Naive thymus-derived CD4-positive, alpha-beta T cell (primary cell): ENCODE measurements around the gene FAM3C. TPM values are rescaled to one million over a fixed set of nuclear protein-coding genes. Genes with fewer than 3 reads are reported as not detected.

Source experiments
- ATAC-seq: fragments of 150-1000 bp; cut with Tn5 transposase; 2 replicates; pipeline ENCODE4 v1.10.0; 2021; ENCODE audit warnings: mild to moderate bottlenecking, moderate library complexity
- CTCF ChIA-PET: fragments of 350-600 bp; sonication (Branson Sonifier 250); formaldehyde crosslinking; loops from one replicate; lab custom pipeline; 2021; ENCODE audit warnings: antibody characterized with exemption; lab: Charles Lee
- POLR2A ChIA-PET: fragments of 350-600 bp; sonication (Branson Sonifier 250); formaldehyde crosslinking; loops from one replicate; lab custom pipeline; 2021; ENCODE audit warnings: antibody characterized with exemption, inconsistent platforms; lab: Charles Lee
- DNase-seq, 9 donors: peaks; one replicate each; pipeline versions ENCODE4 v3.0.0 to v3.0.0-alpha.2; 2020 to 2022; ENCODE audit warnings: mixed read lengths in 1 of 9
- H3K27ac ChIP-seq: one replicate; pipeline ENCODE4 v1.7.0; 2013; ENCODE audit warnings: mild to moderate bottlenecking, low read depth, low read length, moderate library complexity
- H3K27me3 ChIP-seq, 2 donors: one replicate each; pipeline ENCODE4 v1.7.0; 2013; ENCODE audit warnings: low read length in 2 of 2, mild to moderate bottlenecking in 2 of 2, moderate library complexity in 2 of 2; ENCODE audit not compliant: control insufficient read depth in 2 of 2, insufficient read depth in 2 of 2
- H3K36me3 ChIP-seq, 3 experiments: 1 replicate in 2 of 3; 2 replicates in 1 of 3; pipeline ENCODE4 v1.7.0; 2013; ENCODE audit warnings: low read length in 3 of 3, mild to moderate bottlenecking in 3 of 3, moderate library complexity in 1 of 3; ENCODE audit not compliant: insufficient read depth in 3 of 3, control insufficient read depth in 2 of 3
- H3K4me1 ChIP-seq, 2 donors: one replicate each; pipeline ENCODE4 v1.7.0; 2013; ENCODE audit warnings: low read length in 2 of 2, mild to moderate bottlenecking in 2 of 2, moderate library complexity in 1 of 2; ENCODE audit not compliant: control insufficient read depth in 2 of 2, insufficient read depth in 2 of 2
- H3K4me3 ChIP-seq: 2 replicates; pipeline ENCODE4 v1.7.0; 2013; ENCODE audit warnings: mild to moderate bottlenecking, low read length
- H3K9me3 ChIP-seq, 3 experiments: 1 replicate in 2 of 3; 2 replicates in 1 of 3; pipeline ENCODE4 v1.7.0; 2013; ENCODE audit warnings: low read length in 3 of 3; ENCODE audit not compliant: control insufficient read depth in 2 of 3
- H3K27ac Mint-ChIP-seq, 9 donors: one replicate each; pipeline ENCODE4 v1.8.0; 2020 to 2022; ENCODE audit warnings: mixed read lengths in 9 of 9, mild to moderate bottlenecking in 8 of 9, moderate library complexity in 5 of 9, inconsistent platforms in 2 of 9
- H3K27me3 Mint-ChIP-seq, 5 donors: one replicate each; pipeline ENCODE4 v1.8.0; 2021 to 2022; ENCODE audit warnings: mixed read lengths in 5 of 5, mild to moderate bottlenecking in 1 of 5
- H3K36me3 Mint-ChIP-seq, 5 donors: one replicate each; pipeline ENCODE4 v1.8.0; 2020 to 2022; ENCODE audit warnings: mixed read lengths in 5 of 5, mild to moderate bottlenecking in 3 of 5, inconsistent platforms in 1 of 5
- H3K4me1 Mint-ChIP-seq, 7 donors: one replicate each; pipeline ENCODE4 v1.8.0; 2020 to 2022; ENCODE audit warnings: mixed read lengths in 7 of 7, mild to moderate bottlenecking in 3 of 7, inconsistent platforms in 1 of 7
- H3K4me3 Mint-ChIP-seq, 10 donors: one replicate each; pipeline ENCODE4 v1.8.0; 2020 to 2022; ENCODE audit warnings: mild to moderate bottlenecking in 10 of 10, mixed read lengths in 10 of 10, moderate library complexity in 6 of 10, inconsistent platforms in 2 of 10
- H3K9me3 Mint-ChIP-seq, 11 donors: one replicate each; pipeline ENCODE4 v1.8.0; 2020 to 2022; ENCODE audit warnings: mixed read lengths in 11 of 11, mild to moderate bottlenecking in 4 of 11, inconsistent platforms in 1 of 11, moderate library complexity in 1 of 11
- intact Hi-C, 2 donors: fragments of 100-400 bp; cut with micrococcal nuclease; formaldehyde crosslinking; loops; one replicate each; pipeline ENCODE4 v1.15.1; 2023
- polyA plus RNA-seq, 2 donors: library from polyadenylated mRNA; unstranded; fragments of 300-500 nt; fragmentation: Illumina TruSeq; gene quantifications; one replicate each; pipeline ENCODE4 v1.2.3, GENCODE V29; 2021
- total RNA-seq, 6 experiments: library from RNA in 5 of 6; stranded (reverse) in 5 of 6; gene quantifications; 1 replicate in 5 of 6; 2 replicates in 1 of 6; pipeline ENCODE4 v1.2.3 and lab custom pipeline; 2021 to 2026

Gene FAM3C
- total and polyA plus RNA-seq, 7 experiments from 2014 or later: 9.6 to 28.4 (median 12.4) TPM

GRCh38 chr7:121371883-121372282, 24.2 kb downstream of the FAM3C start:
- peaks cover 0 to 11% of the 10 kb centered on the region in 2 donors for H3K4me1 ChIP-seq
- no peaks in the 10 kb centered on the region for H3K27me3 Mint-ChIP-seq
- peak overlapping the region in 1 of 10 donors; percentile 22 for H3K4me3 Mint-ChIP-seq
- ATAC-seq (no peak), DNase-seq (no peak)
- peaks cover 10 to 31% (median 17%) of the 10 kb centered on the region in 5 donors for H3K36me3 Mint-ChIP-seq
- CTCF ChIA-PET: interaction anchor here (0.6 to 1.6 kb wide), 4 partner anchors 10 to 176 kb away, joined by 3 to 6 read pairs (median 4); partner anchors contain the start of gene FAM3C
- H3K36me3 ChIP-seq: peaks cover 0 to 12% (median 0%) of the 10 kb centered on the region in 3 experiments
- no peaks in the 10 kb centered on the region for H3K9me3 Mint-ChIP-seq
- peaks cover 4 to 49% (median 11%) of the 10 kb centered on the region in 7 donors for H3K4me1 Mint-ChIP-seq
- no peaks in the 10 kb centered on the region for H3K9me3 ChIP-seq
- no peak overlapping the region for H3K27ac ChIP-seq
- intact Hi-C loops: no loop called here
- no peak overlapping the region for H3K4me3 ChIP-seq
- POLR2A ChIA-PET: no interaction called here
- no peaks in the 10 kb centered on the region for H3K27me3 ChIP-seq
- peak overlapping the region in 8 of 9 donors; percentile 4 to 80 (median 52) for H3K27ac Mint-ChIP-seq

GRCh38 chr7:121371367-121371766, 24.7 kb downstream of the FAM3C start:
- no peak overlapping the region for H3K4me3 ChIP-seq
- H3K4me3 Mint-ChIP-seq: peak overlapping the region in 1 of 10 donors; percentile 47
- DNase-seq (no peak), ATAC-seq (no peak)
- intact Hi-C loops: no loop called here
- peak overlapping the region in 8 of 9 donors; percentile 7 to 80 (median 43) for H3K27ac Mint-ChIP-seq
- peaks cover 0 to 11% of the 10 kb centered on the region in 2 donors for H3K4me1 ChIP-seq
- no peaks in the 10 kb centered on the region for H3K9me3 ChIP-seq
- H3K27me3 ChIP-seq: no peaks in the 10 kb centered on the region
- no peaks in the 10 kb centered on the region for H3K9me3 Mint-ChIP-seq
- peaks cover 10 to 31% (median 17%) of the 10 kb centered on the region in 5 donors for H3K36me3 Mint-ChIP-seq
- ChIA-PET POLR2A (interaction anchor here (0.7 kb wide), 1 partner anchor 25 kb away, joined by 3 read pairs; the partner anchor contains the start of gene FAM3C), CTCF (interaction anchor here (0.6 to 1.6 kb wide), 3 partner anchors 10 to 176 kb away, joined by 3 to 6 read pairs (median 4); no protein-coding TSS in a partner anchor)
- H3K36me3 ChIP-seq: peaks cover 0 to 8% (median 0%) of the 10 kb centered on the region in 3 experiments
- no peak overlapping the region for H3K27ac ChIP-seq
- H3K4me1 Mint-ChIP-seq: peaks cover 4 to 53% (median 11%) of the 10 kb centered on the region in 7 donors
- no peaks in the 10 kb centered on the region for H3K27me3 Mint-ChIP-seq

- Mint-ChIP-seq H3K27ac (peak overlapping the region in 8 of 9 donors; percentile 2 to 84 (median 78)), H3K4me3 (peak overlapping the region in 1 of 10 donors; percentile 67), H3K36me3 (peaks cover 5 to 20% (median 6%) of the 10 kb centered on the region in 5 donors), H3K4me1 (peaks cover 0 to 49% (median 11%) of the 10 kb centered on the region in 7 donors), H3K9me3 (no peaks in the 10 kb centered on the region), H3K27me3 (no peaks in the 10 kb centered on the region)
- DNase-seq: no peak
- Histone ChIP-seq H3K9me3 (no peaks in the 10 kb centered on the region), H3K4me1 (peaks cover 0 to 11% of the 10 kb centered on the region in 2 donors), H3K27me3 (no peaks in the 10 kb centered on the region), H3K4me3 (no peak overlapping the region), H3K36me3 (no peaks in the 10 kb centered on the region), H3K27ac (no peak overlapping the region)
- ATAC-seq: no peak
- intact Hi-C loops: loop anchor here (1.0 to 10.0 kb wide), 4 partner anchors 15 to 415 kb away; partner anchors contain the start of genes CPED1 (in 2 of the 2) and ING3 (in 1 of the 2)
- ChIA-PET POLR2A (no interaction called here), CTCF (interaction anchor here (0.7 to 4.7 kb wide), 5 partner anchors 16 to 179 kb away, joined by 3 to 76 read pairs (median 4); no protein-coding TSS in a partner anchor)
Observed at GRCh38 chr7:121369462-121369861, 26.6 kb downstream of the FAM3C start.

GRCh38 chr7:121366852-121367431, 29.2 kb downstream of the FAM3C start:
- Mint-ChIP-seq H3K9me3 (no peaks in the 10 kb centered on the region), H3K27me3 (no peaks in the 10 kb centered on the region), H3K27ac (peak overlapping the region in 3 of 9 donors; percentile 45 to 69 (median 47)), H3K4me1 (peaks cover 0 to 39% (median 4%) of the 10 kb centered on the region in 7 donors), H3K4me3 (no peak overlapping the region), H3K36me3 (peaks cover 5 to 20% (median 14%) of the 10 kb centered on the region in 5 donors)
- Histone ChIP-seq H3K4me3 (no peak overlapping the region), H3K27ac (no peak overlapping the region), H3K27me3 (no peaks in the 10 kb centered on the region), H3K4me1 (no peaks in the 10 kb centered on the region), H3K36me3 (peaks cover 0 to 8% (median 0%) of the 10 kb centered on the region in 3 experiments), H3K9me3 (no peaks in the 10 kb centered on the region)
- ChIA-PET CTCF (interaction anchor here (0.6 to 4.7 kb wide), 24 partner anchors 9 to 626 kb away, joined by 3 to 76 read pairs (median 4); partner anchors contain the start of gene FAM3C), POLR2A (interaction anchor here (0.6 to 1.2 kb wide), 3 partner anchors 11 to 193 kb away, joined by 3 read pairs; no protein-coding TSS in a partner anchor)
- ATAC-seq (peak; percentile 67), DNase-seq (peak in 6 of 9 donors; percentile 26 to 61 (median 57))
- intact Hi-C loops: loop anchor here (1.0 to 10.0 kb wide), 7 partner anchors 29 to 412 kb away; partner anchors contain the start of genes CPED1 (in 2 of the 2), FAM3C (in 1 of the 2) and ING3 (in 1 of the 2)

- peaks cover 8 to 47% (median 18%) of the 10 kb centered on the region in 5 donors for H3K36me3 Mint-ChIP-seq
- no peaks in the 10 kb centered on the region for H3K27me3 Mint-ChIP-seq
- POLR2A ChIA-PET: no interaction called here
- H3K4me3 Mint-ChIP-seq: no peak overlapping the region
- CTCF ChIA-PET: interaction anchor here (2.0 kb wide), 1 partner anchor 187 kb away, joined by 5 read pairs; no protein-coding TSS in a partner anchor
- H3K27ac Mint-ChIP-seq: peak overlapping the region in 1 of 9 donors; percentile 12
- Histone ChIP-seq H3K27me3 (no peaks in the 10 kb centered on the region), H3K4me3 (no peak overlapping the region), H3K36me3 (peaks cover 0 to 26% (median 13%) of the 10 kb centered on the region in 3 experiments), H3K27ac (no peak overlapping the region), H3K9me3 (no peaks in the 10 kb centered on the region), H3K4me1 (no peaks in the 10 kb centered on the region)
- DNase-seq: no peak
- intact Hi-C loops: loop anchor here (10.0 kb wide), 2 partner anchors 376 to 406 kb away; partner anchors contain the start of genes CPED1 (in 2 of the 2) and ING3 (in 1 of the 2)
- H3K4me1 Mint-ChIP-seq: peaks cover 0 to 5% (median 0%) of the 10 kb centered on the region in 7 donors
- peak; percentile 32 for ATAC-seq
- H3K9me3 Mint-ChIP-seq: no peaks in the 10 kb centered on the region
Observed at GRCh38 chr7:121360564-121360963, 35.5 kb downstream of the FAM3C start.

GRCh38 chr7:121355574-121355973, 40.5 kb downstream of the FAM3C start:
- no peaks in the 10 kb centered on the region for H3K27me3 Mint-ChIP-seq
- no peak overlapping the region for H3K27ac Mint-ChIP-seq
- H3K27me3 ChIP-seq: no peaks in the 10 kb centered on the region
- no peaks in the 10 kb centered on the region for H3K9me3 ChIP-seq
- H3K4me1 ChIP-seq: no peaks in the 10 kb centered on the region
- no peak overlapping the region for H3K4me3 Mint-ChIP-seq
- intact Hi-C loops: no loop called here
- H3K36me3 Mint-ChIP-seq: peaks cover 12 to 47% (median 22%) of the 10 kb centered on the region in 5 donors
- no peak overlapping the region for H3K27ac ChIP-seq
- CTCF ChIA-PET: interaction anchor here (0.6 kb wide), 1 partner anchor 30 kb away, joined by 3 read pairs; no protein-coding TSS in a partner anchor
- POLR2A ChIA-PET: no interaction called here
- H3K9me3 Mint-ChIP-seq: no peaks in the 10 kb centered on the region
- H3K4me1 Mint-ChIP-seq: peaks cover 0 to 3% (median 0%) of the 10 kb centered on the region in 7 donors
- H3K4me3 ChIP-seq: no peak overlapping the region
- DNase-seq: no peak
- H3K36me3 ChIP-seq: peaks cover 0 to 25% (median 4%) of the 10 kb centered on the region in 3 experiments
- ATAC-seq: no peak
